GM18520 (cell line): ENCODE results near the gene SOAT2.
"Not testable (repeated sequence)": the region's sequence is repeated elsewhere in the genome, so short reads cannot be mapped to it uniquely, and the experiment has no call there.

Source experiments
- ATAC-seq: cut with Tn5 transposase; IDR thresholded peaks from one replicate; pipeline ENCODE4 v1.9.1; 2021; ENCODE audit not compliant: unreplicated experiment

Gene SOAT2

DNA sequence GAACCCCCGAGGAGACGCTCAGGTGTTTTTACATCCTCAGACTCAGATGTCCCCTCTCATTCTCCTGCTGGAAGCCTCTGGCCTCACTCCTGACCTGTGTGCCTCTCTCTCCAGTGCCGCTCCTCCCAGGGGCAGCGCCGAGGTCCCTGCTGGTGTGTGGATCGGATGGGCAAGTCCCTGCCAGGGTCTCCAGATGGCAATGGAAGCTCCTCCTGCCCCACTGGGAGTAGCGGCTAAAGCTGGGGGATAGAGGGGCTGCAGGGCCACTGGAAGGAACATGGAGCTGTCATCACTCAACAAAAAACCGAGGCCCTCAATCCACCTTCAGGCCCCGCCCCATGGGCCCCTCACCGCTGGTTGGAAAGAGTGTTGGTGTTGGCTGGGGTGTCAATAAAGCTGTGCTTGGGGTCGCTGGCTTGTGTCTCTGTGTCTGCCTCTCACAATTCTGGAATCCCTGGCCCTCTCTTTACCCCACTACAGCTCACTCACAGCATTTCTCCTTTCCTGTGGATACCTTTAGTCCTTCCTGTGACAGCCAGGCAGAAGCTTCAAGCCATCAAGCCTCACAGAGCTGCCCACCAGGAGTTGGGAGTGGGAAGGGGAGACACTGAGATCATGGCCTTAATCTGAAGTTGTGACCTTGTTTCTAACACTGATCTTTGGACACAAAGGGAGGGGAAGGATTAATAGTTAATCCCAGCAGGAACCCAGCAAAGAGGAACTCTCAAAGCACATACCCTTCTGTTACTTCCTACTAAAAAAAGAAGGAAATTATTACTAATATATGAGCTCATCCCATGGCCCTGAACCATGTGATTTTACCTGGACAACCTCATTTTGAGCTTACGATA is 1.1 kb upstream of the SOAT2 start:
- no peak for ATAC-seq

DNA sequence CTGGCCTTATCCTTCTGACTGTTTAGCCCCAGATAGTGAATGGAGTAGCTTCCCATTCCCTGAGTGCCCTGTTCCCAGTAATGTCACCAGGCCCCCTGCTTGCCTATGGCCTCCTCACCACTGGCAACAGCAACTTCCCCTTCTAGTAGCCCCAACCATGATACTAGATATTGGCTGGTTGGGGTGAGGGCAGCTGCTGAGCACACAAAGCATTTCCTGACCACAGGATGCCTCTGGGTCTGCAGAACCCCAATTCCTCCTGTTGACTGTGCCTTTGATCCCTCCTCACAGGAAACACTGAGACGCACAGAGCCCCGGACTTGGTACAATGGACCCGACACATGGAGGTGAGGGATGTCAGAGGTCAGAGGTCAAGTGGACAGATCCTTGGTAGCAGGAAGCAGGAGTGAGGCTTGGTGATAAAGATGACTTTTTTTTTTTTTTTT is 597 bp downstream of the SOAT2 start:
- no peak for ATAC-seq

GRCh38 chr12:53105256-53105655 is 2.0 kb downstream of the SOAT2 start:
- no peak for ATAC-seq

DNA sequence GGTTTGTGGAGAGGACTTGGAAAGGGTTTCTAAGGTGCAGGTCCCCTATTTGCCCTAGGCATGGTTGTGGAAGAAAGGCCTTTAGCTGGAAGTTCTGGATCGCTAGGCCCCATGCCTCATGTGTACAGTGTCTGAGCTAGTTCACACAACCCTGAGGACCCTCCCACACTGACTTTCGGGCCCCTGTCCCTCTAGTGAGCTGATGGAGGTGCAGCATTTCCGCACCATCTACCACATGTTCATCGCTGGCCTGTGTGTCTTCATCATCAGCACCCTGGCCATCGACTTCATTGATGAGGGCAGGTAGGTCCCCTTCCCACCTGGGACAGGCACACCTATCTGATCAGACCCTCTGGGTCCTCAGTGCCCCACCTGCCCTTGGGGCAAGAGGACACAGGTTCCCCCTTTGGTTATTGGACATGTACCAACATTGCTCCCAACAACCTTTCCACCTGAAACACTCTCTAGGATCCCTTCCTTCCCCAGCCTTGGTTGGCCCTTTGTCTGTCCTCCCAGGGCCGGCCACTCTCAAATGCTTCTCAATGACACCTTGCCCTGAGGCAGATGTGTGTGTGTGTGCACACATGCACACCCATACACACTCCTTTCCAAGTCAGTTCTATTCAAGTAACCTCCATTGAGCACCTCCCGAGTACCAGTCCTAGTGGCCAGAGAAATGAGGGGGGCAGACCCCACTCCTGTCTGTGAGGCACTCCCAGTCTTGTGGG is 2.6 kb downstream of the SOAT2 start:
- ATAC-seq: no peak

DNA sequence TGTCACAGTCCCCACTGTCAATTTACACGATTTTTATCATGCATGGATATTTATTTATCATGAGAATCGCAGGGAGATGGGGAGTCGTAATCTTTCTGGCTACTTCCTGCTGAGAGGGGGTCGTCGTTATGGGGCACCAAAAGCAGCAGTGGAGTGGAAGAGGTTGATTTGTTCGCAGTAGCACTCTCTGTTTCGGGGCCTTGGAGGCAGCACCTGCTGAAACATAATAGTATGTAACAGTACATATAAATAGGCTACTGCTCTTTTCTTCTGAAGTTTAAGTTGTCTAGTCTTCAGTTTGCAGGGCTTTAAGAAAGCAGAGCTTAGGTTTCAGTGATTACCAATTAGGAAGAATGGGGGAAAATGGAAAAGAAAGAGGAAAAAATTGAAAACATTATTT is 3.8 kb downstream of the SOAT2 start:
- ATAC-seq: no peak

- not testable (repeated sequence) for ATAC-seq
Observed at GRCh38 chr12:53112431-53112830, 9.1 kb downstream of the SOAT2 start.

- no peak for ATAC-seq
Observed at GRCh38 chr12:53113136-53113705, 9.9 kb downstream of the SOAT2 start.

DNA sequence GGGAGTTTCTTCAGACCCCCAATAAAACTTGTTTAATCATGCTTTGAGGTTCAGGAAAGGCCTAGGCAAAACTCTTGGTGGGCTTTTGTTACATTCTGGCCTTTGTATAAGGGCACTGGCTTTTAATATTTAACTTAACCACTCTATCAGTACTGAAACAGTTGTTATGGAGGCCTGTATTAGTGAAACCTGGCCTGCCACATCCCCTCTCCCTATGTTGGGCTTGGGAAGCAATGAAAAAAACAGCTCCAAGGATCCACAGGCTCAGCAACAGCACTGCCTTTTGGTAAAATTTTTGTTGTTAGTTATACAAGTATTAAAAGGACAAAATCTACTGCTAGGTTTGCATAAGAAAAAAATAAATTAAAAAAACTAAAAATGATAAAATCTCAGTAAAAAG is 10.7 kb downstream of the SOAT2 start:
- no peak for ATAC-seq

GRCh38 chr12:53115112-53115890 is 12.0 kb downstream of the SOAT2 start:
- ATAC-seq: no peak

GRCh38 chr12:53115891-53116648 is 12.8 kb downstream of the SOAT2 start:
- ATAC-seq: no peak

GRCh38 chr12:53118751-53119300 is 15.5 kb downstream of the SOAT2 start:
- no peak for ATAC-seq

- ATAC-seq: no peak
Observed at GRCh38 chr12:53120685-53121525, 17.6 kb downstream of the SOAT2 start.

GRCh38 chr12:53122961-53123468 is 19.7 kb downstream of the SOAT2 start:
- ATAC-seq: no peak

GRCh38 chr12:53123578-53124351 is 20.5 kb downstream of the SOAT2 start:
- ATAC-seq: no peak

- ATAC-seq: no peak
Observed at GRCh38 chr12:53124352-53124723, 21.1 kb downstream of the SOAT2 start.

DNA sequence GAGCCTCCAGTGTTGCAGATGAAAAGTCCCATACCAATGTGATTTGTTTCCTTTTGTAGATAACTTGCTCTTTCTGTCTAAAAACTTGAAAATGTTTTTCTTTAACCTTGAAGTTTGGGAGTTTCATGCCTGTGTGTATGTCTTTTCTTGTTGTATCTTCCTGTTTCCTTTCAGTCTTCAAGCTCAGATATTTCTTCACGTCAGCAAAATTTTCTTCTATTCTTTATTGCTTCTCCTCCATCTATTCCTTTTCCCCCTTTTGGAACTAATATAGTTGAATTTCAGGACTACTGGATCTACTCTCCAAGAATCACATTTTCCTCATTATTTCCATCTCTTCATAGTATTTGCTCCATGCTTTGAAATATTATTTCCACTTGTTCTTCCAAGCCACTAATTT is 23.9 kb downstream of the SOAT2 start:
- no peak for ATAC-seq

DNA sequence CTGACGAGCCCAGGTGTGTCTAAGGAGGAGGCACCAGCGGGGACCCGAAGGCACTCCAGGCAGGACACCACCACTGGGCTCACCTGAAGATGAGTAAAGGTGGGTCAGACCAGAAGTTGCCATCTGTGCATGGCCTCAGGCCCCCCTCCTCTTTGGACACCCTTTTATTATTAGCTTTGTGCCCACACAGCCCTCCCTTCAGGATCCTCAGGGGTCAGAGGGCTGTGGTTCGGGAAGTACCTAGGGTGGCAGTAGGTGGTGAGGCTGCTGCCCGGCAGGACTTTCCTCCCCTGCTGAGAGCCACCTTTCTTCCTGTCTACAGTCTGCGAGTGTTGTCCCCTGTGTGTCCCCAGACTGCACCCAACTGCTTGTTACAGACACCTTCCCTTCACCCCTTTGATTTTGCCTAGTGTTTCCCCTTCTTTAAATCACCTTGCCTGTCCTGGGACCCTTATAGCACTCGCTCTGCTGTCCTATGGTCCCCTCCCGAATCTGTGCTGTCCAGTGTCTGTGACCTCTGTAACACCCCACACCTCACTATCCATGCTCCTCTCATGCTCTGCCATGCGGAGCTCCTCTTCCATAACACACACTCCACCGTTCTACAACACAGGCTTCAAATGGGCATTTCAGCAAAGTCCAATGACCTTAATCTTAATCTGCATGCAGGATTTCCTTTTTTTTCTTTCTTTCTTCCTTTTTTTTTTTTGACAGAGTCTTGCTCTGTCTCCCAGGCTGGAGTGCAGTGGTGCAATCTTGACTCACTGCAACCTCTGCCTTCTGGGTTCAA is 25.7 kb downstream of the SOAT2 start:
- ATAC-seq: no peak

- no peak for ATAC-seq
Observed at GRCh38 chr12:53131844-53132243, 28.6 kb downstream of the SOAT2 start.
